Common myeloid progenitor, CD34-positive (primary cell): ENCODE results near the gene ARL4D.
"Not testable (repeated sequence)": the region's sequence is repeated elsewhere in the genome, so short reads cannot be mapped to it uniquely, and the experiment has no call there.

Experiments
- CTCF ChIA-PET: fragments of 350-600 bp; sonication (Branson Sonifier 250); formaldehyde crosslinking; loops from one replicate; lab custom pipeline; 2021; ENCODE audit warnings: antibody characterized with exemption; lab: Charles Lee
- POLR2A ChIA-PET: fragments of 350-600 bp; sonication (Branson Sonifier 250); formaldehyde crosslinking; loops from one replicate; lab custom pipeline; 2021; ENCODE audit warnings: antibody characterized with exemption; lab: Charles Lee
- DNase-seq, 3 donors: peaks; one replicate each; pipeline versions ENCODE4 v3.0.0 to v3.0.0-alpha.2; 2013
- H3K27ac ChIP-seq, 2 experiments: 1 replicate in 1 of 2; 2 replicates in 1 of 2; pipeline ENCODE4 v1.7.0; 2013; ENCODE audit warnings: inconsistent platforms in 2 of 2, low read length in 2 of 2, mild to moderate bottlenecking in 2 of 2, low read depth in 1 of 2, moderate library complexity in 1 of 2; ENCODE audit not compliant: severe bottlenecking in 2 of 2, insufficient read depth in 1 of 2, poor library complexity in 1 of 2
- H3K27me3 ChIP-seq, 5 experiments: replicated peaks in 2 of 5; 1 replicate in 3 of 5; 2 replicates in 2 of 5; pipeline versions ENCODE4 v1.6.1 to v1.7.0; 2013; ENCODE audit warnings: low read length in 4 of 5, mild to moderate bottlenecking in 2 of 5, moderate library complexity in 2 of 5, inconsistent platforms in 1 of 5; ENCODE audit not compliant: insufficient read depth in 5 of 5, control insufficient read depth in 4 of 5
- H3K36me3 ChIP-seq, 4 experiments: 1 replicate in 2 of 4; 2 replicates in 2 of 4; pipeline versions ENCODE4 v1.6.1 to v1.7.0; 2013; ENCODE audit warnings: low read length in 3 of 4, control low read depth in 1 of 4, mild to moderate bottlenecking in 1 of 4; ENCODE audit not compliant: control insufficient read depth in 4 of 4, insufficient read depth in 4 of 4
- H3K4me1 ChIP-seq, 4 experiments: 1 replicate in 3 of 4; 2 replicates in 1 of 4; pipeline versions ENCODE4 v1.6.1 to v1.7.1; 2013; ENCODE audit warnings: low read length in 3 of 4, mild to moderate bottlenecking in 3 of 4, control low read depth in 1 of 4, inconsistent platforms in 1 of 4, moderate library complexity in 1 of 4; ENCODE audit not compliant: control insufficient read depth in 4 of 4, insufficient read depth in 4 of 4; ENCODE audit errors: control extremely low read depth in 1 of 4
- H3K4me3 ChIP-seq, 7 experiments: 1 replicate in 4 of 7; 2 replicates in 3 of 7; pipeline versions ENCODE4 v1.5.1 to v1.7.0; 2013; ENCODE audit warnings: mild to moderate bottlenecking in 7 of 7, low read length in 6 of 7, moderate library complexity in 6 of 7, inconsistent platforms in 2 of 7, low read depth in 2 of 7, control low read depth in 1 of 7; ENCODE audit not compliant: insufficient read depth in 4 of 7, control insufficient read depth in 1 of 7; ENCODE audit errors: extremely low read depth in 1 of 7
- H3K9me3 ChIP-seq, 5 experiments: 1 replicate in 4 of 5; 2 replicates in 1 of 5; pipeline versions ENCODE4 v1.6.1 to v1.7.1; 2013; ENCODE audit warnings: low read length in 4 of 5, mild to moderate bottlenecking in 2 of 5, inconsistent platforms in 1 of 5, low read depth in 1 of 5, moderate library complexity in 1 of 5; ENCODE audit not compliant: control insufficient read depth in 4 of 5, insufficient read depth in 2 of 5; ENCODE audit errors: control extremely low read depth in 1 of 5
- WGBS: methylation state at CpG from one replicate; pipeline ENCODE4 v1.1.5; 2013; ENCODE audit not compliant: insufficient coverage; 5-methylcytosine and 5-hydroxymethylcytosine counted together

ARL4D gene

DNA sequence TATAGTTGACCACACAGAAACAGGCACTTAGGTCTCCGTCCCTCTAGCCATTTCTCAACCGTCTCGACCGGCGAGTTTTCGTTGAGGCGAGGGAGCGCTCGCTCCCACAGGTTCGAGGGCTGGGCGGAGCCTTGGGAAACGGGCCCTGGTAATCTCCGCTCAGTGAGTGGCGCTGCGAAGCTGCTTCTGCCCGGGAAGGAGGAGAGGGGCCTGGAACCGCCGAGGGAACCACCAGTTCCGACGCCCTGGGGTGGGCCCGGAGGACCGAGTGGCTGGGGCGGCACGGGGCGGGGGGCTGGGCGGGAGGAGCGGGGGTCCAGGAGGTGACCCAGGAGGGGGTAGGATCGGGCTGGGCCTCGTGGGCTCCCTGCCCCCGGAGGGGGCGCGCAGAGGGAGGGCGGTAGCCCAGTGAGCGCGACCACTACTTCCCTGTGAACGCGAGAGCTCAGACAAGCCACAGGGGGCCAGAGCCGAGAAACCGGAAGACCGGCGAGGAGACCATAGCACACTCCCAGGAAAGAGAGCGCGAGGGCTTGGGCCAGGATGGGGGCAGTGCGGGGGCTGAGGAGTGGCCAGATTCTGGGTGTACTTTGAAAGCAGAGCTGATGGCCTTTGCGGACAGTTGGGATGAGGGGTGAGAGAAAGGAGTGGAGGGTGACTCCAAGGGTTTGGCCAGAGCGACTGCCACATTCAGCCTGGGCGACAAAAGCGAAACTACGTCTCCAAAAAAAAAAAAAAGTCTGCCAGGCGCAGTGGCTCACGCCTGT, 29.9 kb upstream of the ARL4D start:
- Histone ChIP-seq H3K36me3 (no peaks in the 10 kb centered on the region), H3K9me3 (no peaks in the 10 kb centered on the region), H3K4me3 (peak overlapping the region; percentile 33 to 88 (median 73)), H3K27ac (peak overlapping the region; percentile 100), H3K4me1 (peaks cover 7 to 47% (median 34%) of the 10 kb centered on the region in 4 experiments), H3K27me3 (no peaks in the 10 kb centered on the region)
- ChIA-PET CTCF (interaction anchor here (0.9 to 3.7 kb wide), 7 partner anchors 8 to 115 kb away, joined by 3 to 16 read pairs (median 5); partner anchors contain the start of gene DHX8), POLR2A (interaction anchor here (0.5 to 3.1 kb wide), 23 partner anchors 9 to 629 kb away, joined by 3 to 61 read pairs (median 4); partner anchors contain the start of genes ARL4D, DHX8, RPL27 and TMEM106A)
- 0% methylated on average over 23 of the region's 51 CpGs for WGBS
- peak; percentile 82 to 92 (median 90) for DNase-seq

DNA sequence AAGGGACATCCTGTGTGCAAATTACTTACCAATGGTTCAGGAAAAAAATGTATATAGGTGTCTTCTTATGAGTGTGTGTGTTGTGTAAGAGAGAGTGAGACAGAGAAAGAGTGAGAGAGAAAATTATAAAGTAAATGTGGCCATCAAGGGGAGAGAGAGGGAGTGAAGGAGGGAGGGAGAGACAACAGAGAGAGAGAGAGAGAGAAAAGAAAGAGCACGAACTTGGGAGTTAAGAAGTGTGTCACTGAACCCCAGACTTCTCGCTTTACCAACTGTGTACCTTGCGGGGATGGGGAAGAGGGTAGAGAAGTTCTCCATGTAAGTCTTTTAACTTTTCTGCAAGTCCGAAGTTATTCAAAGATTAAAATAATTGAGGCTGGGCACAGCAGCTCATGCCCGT, 28.8 kb upstream of the ARL4D start:
- Histone ChIP-seq H3K9me3 (no peaks in the 10 kb centered on the region), H3K4me1 (peaks cover 7 to 47% (median 34%) of the 10 kb centered on the region in 4 experiments), H3K4me3 (peak overlapping the region in 3 of 7 experiments; percentile 67 to 88 (median 86)), H3K27ac (peak overlapping the region; percentile 100), H3K27me3 (no peaks in the 10 kb centered on the region), H3K36me3 (no peaks in the 10 kb centered on the region)
- ChIA-PET CTCF (interaction anchor here (1.3 to 1.4 kb wide), 2 partner anchors 9 to 22 kb away, joined by 3 to 4 read pairs; no protein-coding TSS in a partner anchor), POLR2A (interaction anchor here (0.6 to 2.7 kb wide), 4 partner anchors 18 to 46 kb away, joined by 3 to 61 read pairs (median 4); no protein-coding TSS in a partner anchor)
- 83% methylated on average over 5 of the region's 5 CpGs for WGBS
- DNase-seq: no peak

DNA sequence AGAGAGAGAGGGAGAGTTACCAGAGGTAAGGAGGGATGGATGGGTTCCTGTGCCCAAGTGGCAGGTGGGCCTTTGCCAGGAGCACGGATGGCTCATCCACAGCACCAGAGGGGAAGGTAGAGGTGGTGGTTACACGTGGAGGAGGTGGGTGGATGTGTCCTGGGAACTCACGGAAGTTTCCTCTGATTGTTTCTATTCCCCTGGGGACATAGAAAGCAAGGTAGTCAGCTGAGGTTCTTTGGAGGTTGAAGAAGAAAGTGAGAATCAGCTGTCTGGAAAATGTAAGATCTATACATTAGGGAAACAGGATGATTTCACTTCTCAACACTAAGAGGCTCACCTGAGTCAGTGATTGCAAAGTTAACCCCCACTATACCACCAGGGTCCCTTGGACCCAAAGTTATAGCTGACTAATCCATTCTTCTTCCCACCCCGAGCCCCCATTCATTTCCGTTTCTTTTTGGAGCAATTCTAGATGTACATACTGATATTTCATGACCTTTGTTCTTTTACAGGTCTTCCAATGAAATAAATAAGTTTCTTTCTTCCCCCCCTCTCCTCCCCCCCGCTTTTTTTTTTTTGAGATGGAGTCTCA, 27.5 kb upstream of the ARL4D start:
- Histone ChIP-seq H3K4me3 (no peak overlapping the region), H3K27ac (no peak overlapping the region), H3K4me1 (peaks cover 7 to 47% (median 34%) of the 10 kb centered on the region in 4 experiments), H3K9me3 (no peaks in the 10 kb centered on the region), H3K36me3 (no peaks in the 10 kb centered on the region), H3K27me3 (no peaks in the 10 kb centered on the region)
- WGBS: 100% methylated on average over 3 of the region's 6 CpGs
- DNase-seq: no peak
- CTCF ChIA-PET: interaction anchor here (1.4 kb wide), 1 partner anchor 21 kb away, joined by 3 read pairs; no protein-coding TSS in a partner anchor
- POLR2A ChIA-PET: no interaction called here

DNA sequence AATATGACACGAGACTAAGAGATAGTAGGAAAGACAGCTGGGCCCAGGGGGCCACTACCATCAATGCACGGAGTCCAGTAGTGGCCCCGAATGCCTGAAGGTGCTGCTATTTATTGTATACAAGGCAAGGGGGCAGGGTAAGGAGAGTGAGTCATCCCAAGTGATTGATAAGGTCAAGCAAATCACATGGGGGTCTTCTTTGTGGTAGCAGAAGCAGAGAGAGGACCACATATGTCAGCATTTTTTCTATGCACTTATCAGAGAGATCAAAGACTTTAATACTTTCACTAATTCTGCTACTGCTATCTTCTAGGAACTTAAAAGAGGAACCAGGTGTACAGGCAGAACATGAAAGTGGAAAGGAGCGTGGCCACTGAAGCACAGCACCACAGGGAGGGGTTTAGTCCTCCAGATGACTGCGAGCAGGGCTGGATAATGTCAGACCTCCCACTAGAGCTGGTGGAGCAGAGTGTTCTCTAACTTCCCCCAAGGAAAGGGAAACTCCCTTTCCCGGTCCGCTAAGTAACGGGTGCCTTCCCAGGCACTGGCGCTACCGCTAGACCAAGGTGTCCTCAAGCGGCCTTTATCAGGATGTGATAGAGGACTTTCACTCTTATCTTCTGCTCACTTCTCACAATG, 26.4 kb upstream of the ARL4D start:
- H3K27me3 ChIP-seq: no peaks in the 10 kb centered on the region
- ChIA-PET CTCF (interaction anchor here (0.8 to 1.3 kb wide), 3 partner anchors 12 to 111 kb away, joined by 3 to 5 read pairs (median 3); no protein-coding TSS in a partner anchor), POLR2A (interaction anchor here (1.5 kb wide), 1 partner anchor 16 kb away, joined by 6 read pairs; no protein-coding TSS in a partner anchor)
- 43% methylated on average over 6 of the region's 11 CpGs for WGBS
- H3K27ac ChIP-seq: no peak overlapping the region
- peak overlapping the region in 6 of 7 experiments; percentile 4 to 71 (median 35) for H3K4me3 ChIP-seq
- no peaks in the 10 kb centered on the region for H3K36me3 ChIP-seq
- H3K4me1 ChIP-seq: peaks cover 7 to 39% (median 27%) of the 10 kb centered on the region in 4 experiments
- DNase-seq: peak in 2 of 3 donors; percentile 75 to 80
- H3K9me3 ChIP-seq: no peaks in the 10 kb centered on the region

DNA sequence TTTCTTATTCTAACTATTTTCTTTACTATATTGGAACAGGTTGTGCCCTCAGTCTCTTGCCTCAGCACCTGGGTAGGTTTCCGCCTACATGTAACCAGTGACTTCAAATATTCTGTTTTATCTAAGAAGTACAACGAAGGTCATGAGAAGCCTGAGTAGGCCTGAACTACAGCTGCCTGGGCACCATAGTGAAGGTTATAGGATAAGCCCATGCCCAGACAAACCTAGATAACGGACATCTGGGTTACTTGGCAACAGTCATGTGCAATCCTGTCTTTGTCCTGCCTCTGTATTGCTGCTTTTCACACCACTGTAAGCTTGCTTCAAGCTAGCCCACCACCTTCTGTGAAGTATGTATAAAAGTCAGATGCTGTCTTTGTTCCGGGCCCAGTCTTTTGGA, 25.4 kb upstream of the ARL4D start:
- 96% methylated on average over 4 of the region's 4 CpGs for WGBS
- Histone ChIP-seq H3K4me1 (peaks cover 4 to 33% (median 21%) of the 10 kb centered on the region in 4 experiments), H3K27me3 (no peaks in the 10 kb centered on the region), H3K27ac (no peak overlapping the region), H3K36me3 (no peaks in the 10 kb centered on the region), H3K4me3 (no peak overlapping the region), H3K9me3 (no peaks in the 10 kb centered on the region)
- peak in 1 of 3 donors; percentile 25 for DNase-seq
- ChIA-PET POLR2A (interaction anchor here (1.5 kb wide), 1 partner anchor 15 kb away, joined by 6 read pairs; no protein-coding TSS in a partner anchor), CTCF (interaction anchor here (0.8 to 1.8 kb wide), 3 partner anchors 11 to 110 kb away, joined by 3 to 8 read pairs (median 5); no protein-coding TSS in a partner anchor)

DNA sequence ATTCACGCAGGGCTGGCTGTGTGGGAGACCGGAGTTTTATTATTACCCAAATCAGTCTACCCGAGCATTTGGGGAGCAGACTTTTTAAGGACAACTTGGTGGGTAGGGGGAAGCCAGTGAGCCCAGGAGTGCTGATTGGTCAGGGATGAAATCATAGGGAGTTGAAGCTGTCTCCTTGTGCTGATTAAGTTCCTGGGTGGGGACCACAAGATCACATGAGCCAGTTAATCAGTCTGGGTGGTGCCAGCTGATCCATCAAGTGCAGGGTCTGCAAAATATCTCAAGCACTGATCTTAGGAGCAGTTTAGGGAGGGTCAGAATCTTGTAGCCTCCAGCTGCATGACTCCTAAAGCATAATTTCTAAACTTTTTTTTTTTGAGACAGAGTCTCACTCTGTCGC, 22.9 kb upstream of the ARL4D start:
- H3K27me3 ChIP-seq, H3K36me3 ChIP-seq, H3K27ac ChIP-seq, H3K4me3 ChIP-seq, DNase-seq: not testable (repeated sequence)
- Histone ChIP-seq H3K9me3 (peaks cover 3 to 13% (median 12%) of the 10 kb centered on the region in 5 experiments), H3K4me1 (peaks cover 0 to 17% (median 9%) of the 10 kb centered on the region in 4 experiments)
- ChIA-PET CTCF (interaction anchor here (1.0 kb wide), 1 partner anchor 11 kb away, joined by 3 read pairs; no protein-coding TSS in a partner anchor), POLR2A (interaction anchor here (1.2 kb wide), 1 partner anchor 15 kb away, joined by 6 read pairs; no protein-coding TSS in a partner anchor)
- 98% methylated on average over 4 of the region's 4 CpGs for WGBS
